Nephron (organoid): ENCODE results near the gene TP63.

Experiments
- H3K27ac Mint-ChIP-seq, 3 experiments: 2 replicates each; pipeline ENCODE4 v1.8.0; 2020; ENCODE audit warnings: mixed read lengths in 3 of 3, mild to moderate bottlenecking in 2 of 3, moderate library complexity in 1 of 3
- H3K27me3 Mint-ChIP-seq: 2 replicates; pipeline ENCODE4 v1.8.0; 2021; ENCODE audit warnings: low read depth, mild to moderate bottlenecking, moderate library complexity, mixed read lengths
- H3K36me3 Mint-ChIP-seq: 2 replicates; pipeline ENCODE4 v1.8.0; 2020; ENCODE audit warnings: low read depth, mixed read lengths
- H3K4me1 Mint-ChIP-seq: 2 replicates; pipeline ENCODE4 v1.8.0; 2020; ENCODE audit warnings: mixed read lengths
- H3K4me3 Mint-ChIP-seq, 3 experiments: 2 replicates each; pipeline ENCODE4 v1.8.0; 2020; ENCODE audit warnings: mild to moderate bottlenecking in 3 of 3, mixed read lengths in 3 of 3, moderate library complexity in 2 of 3
- H3K9me3 Mint-ChIP-seq: 2 replicates; pipeline ENCODE4 v1.8.0; 2020; ENCODE audit warnings: mixed read lengths
- CTCF ChIP-seq, 3 experiments: fragments of 200-600 bp; sonication (generic); IDR thresholded peaks; one replicate each; pipeline ENCODE4 v1.5.0; 2021; ENCODE audit warnings: antibody characterized with exemption in 3 of 3; ENCODE audit not compliant: unreplicated experiment in 3 of 3

Gene TP63

GRCh38 chr3:189896533-189896932 is 265.3 kb downstream of the TP63 start:
- no peaks in the 10 kb centered on the region for H3K4me1 Mint-ChIP-seq
- no peak overlapping the region for H3K4me3 Mint-ChIP-seq
- no peaks in the 10 kb centered on the region for H3K27me3 Mint-ChIP-seq
- TF ChIP-seq CTCF (IDR thresholded peaks at IDR 0.05; ENCODE audit: unreplicated experiment in 3 of 3) = no peak
- no peaks in the 10 kb centered on the region for H3K36me3 Mint-ChIP-seq
- H3K27ac Mint-ChIP-seq = no peak overlapping the region
- no peaks in the 10 kb centered on the region for H3K9me3 Mint-ChIP-seq

DNA sequence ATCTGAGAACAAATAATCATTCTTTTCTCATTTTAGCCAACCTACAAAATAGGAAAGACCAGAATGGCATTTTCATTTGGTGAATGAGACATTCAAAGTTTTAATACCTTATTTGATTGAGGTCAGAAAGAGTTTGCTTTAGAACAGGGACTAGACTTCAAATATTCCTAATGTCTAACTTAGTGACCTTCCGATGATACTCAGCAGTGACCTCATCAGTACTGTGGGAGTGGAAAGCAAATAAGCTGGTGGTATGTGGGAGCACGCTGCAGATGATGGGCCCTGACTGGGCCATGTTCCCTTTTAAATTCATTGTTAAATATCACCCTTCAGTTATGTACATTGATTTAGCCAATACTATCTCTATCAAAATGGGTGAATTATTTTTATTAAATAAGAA is 266.2 kb downstream of the TP63 start:
- H3K4me3 Mint-ChIP-seq = no peak overlapping the region
- no peaks in the 10 kb centered on the region for H3K9me3 Mint-ChIP-seq
- no peaks in the 10 kb centered on the region for H3K36me3 Mint-ChIP-seq
- H3K4me1 Mint-ChIP-seq = no peaks in the 10 kb centered on the region
- no peak overlapping the region for H3K27ac Mint-ChIP-seq
- TF ChIP-seq CTCF (IDR thresholded peaks at IDR 0.05; ENCODE audit: unreplicated experiment in 3 of 3) = no peak
- H3K27me3 Mint-ChIP-seq = no peaks in the 10 kb centered on the region

DNA sequence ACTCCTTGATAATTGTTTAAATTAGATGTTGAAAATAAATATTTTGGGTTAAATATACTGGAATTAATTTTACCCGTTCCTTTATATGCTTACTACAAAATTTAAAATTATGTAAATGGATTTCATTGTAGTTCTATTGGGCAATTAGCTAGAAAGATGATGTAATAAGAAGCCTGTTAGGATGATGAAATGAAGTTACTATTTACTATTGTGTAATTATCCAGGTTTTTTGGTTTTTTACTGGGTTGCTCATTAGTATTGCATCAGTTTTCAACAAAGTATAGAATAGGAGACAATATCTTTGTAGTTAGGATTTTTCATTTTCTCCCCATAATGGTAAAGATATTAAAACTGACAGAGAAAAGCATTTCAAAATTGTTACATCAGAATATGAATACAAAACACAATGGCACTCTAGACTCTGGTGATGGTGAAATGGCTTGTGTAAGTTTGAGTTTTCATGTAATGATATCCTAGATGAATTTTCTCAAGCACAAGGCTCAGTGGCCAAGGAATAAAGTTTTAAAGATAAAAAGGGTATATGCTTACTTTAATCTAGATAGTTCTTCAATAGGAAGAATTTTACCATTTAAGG is 267.5 kb downstream of the TP63 start:
- H3K4me3 Mint-ChIP-seq = no peak overlapping the region
- no peaks in the 10 kb centered on the region for H3K36me3 Mint-ChIP-seq
- no peak for TF ChIP-seq CTCF (IDR thresholded peaks at IDR 0.05; ENCODE audit: unreplicated experiment in 3 of 3)
- no peaks in the 10 kb centered on the region for H3K9me3 Mint-ChIP-seq
- no peaks in the 10 kb centered on the region for H3K4me1 Mint-ChIP-seq
- H3K27me3 Mint-ChIP-seq = no peaks in the 10 kb centered on the region
- no peak overlapping the region for H3K27ac Mint-ChIP-seq

DNA sequence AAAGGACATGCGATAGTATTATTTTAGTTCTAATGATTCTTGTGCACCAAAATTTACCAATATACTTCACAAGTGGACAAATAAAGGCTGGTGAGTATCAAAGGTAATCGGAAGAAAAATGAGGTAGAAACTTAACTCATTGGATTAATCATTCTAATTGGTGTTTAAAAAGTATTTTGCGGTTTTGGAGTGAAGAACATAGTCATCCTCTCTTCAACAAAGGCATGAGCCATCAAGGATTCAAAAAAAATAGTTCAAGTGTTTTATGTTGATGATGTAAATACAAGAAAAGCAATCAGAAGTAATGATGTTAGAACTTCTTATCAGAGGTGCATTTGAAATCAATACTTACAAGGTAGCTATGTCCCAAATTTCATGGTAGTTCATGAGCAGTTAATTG is 268.0 kb downstream of the TP63 start:
- TF ChIP-seq CTCF (IDR thresholded peaks at IDR 0.05; ENCODE audit: unreplicated experiment in 3 of 3) = no peak
- no peaks in the 10 kb centered on the region for H3K36me3 Mint-ChIP-seq
- no peak overlapping the region for H3K27ac Mint-ChIP-seq
- no peak overlapping the region for H3K4me3 Mint-ChIP-seq
- H3K27me3 Mint-ChIP-seq = no peaks in the 10 kb centered on the region
- H3K4me1 Mint-ChIP-seq = no peaks in the 10 kb centered on the region
- H3K9me3 Mint-ChIP-seq = no peaks in the 10 kb centered on the region

GRCh38 chr3:189900578-189900977 is 269.4 kb downstream of the TP63 start:
- no peak overlapping the region for H3K4me3 Mint-ChIP-seq
- no peaks in the 10 kb centered on the region for H3K27me3 Mint-ChIP-seq
- no peaks in the 10 kb centered on the region for H3K4me1 Mint-ChIP-seq
- TF ChIP-seq CTCF (IDR thresholded peaks at IDR 0.05; ENCODE audit: unreplicated experiment in 3 of 3) = no peak
- no peaks in the 10 kb centered on the region for H3K9me3 Mint-ChIP-seq
- no peak overlapping the region for H3K27ac Mint-ChIP-seq
- no peaks in the 10 kb centered on the region for H3K36me3 Mint-ChIP-seq

GRCh38 chr3:189901481-189901880 is 270.3 kb downstream of the TP63 start:
- no peak for TF ChIP-seq CTCF (IDR thresholded peaks at IDR 0.05; ENCODE audit: unreplicated experiment in 3 of 3)

More at GRCh38 chr3:189901481-189901880, 270.3 kb downstream of the TP63 start:
- Mint-ChIP-seq H3K36me3 (no peaks in the 10 kb centered on the region), H3K9me3 (no peaks in the 10 kb centered on the region), H3K27ac (no peak overlapping the region), H3K4me1 (no peaks in the 10 kb centered on the region), H3K4me3 (no peak overlapping the region), H3K27me3 (no peaks in the 10 kb centered on the region)
